GM23338 (cell line): ENCODE data around the gene ADCY3. TPM values are rescaled to one million over a fixed set of nuclear protein-coding genes. Genes with fewer than 3 reads are reported as not detected.

Experiments
- ATAC-seq: fragments of 200-7000 bp; cut with Tn5 transposase; 3 replicates; pipeline ENCODE4 v1.9.1; 2020
- DNase-seq: peaks from one replicate; pipeline ENCODE4 v3.0.0-alpha.2; 2015; ENCODE audit warnings: low spot score
- H2AFZ ChIP-seq: fragments of 200-600 bp; sonication (generic); 2 replicates; pipeline ENCODE4 v1.8.0; 2016; ENCODE audit warnings: antibody characterized with exemption, mild to moderate bottlenecking, moderate library complexity
- H3F3A ChIP-seq: fragments of 200-600 bp; sonication (generic); replicated peaks from 2 replicates; pipeline ENCODE4 v1.8.0; 2017; ENCODE audit warnings: antibody characterized with exemption, mixed run types, low read depth
- H3K27ac ChIP-seq: fragments of 200-600 bp; sonication (generic); 2 replicates; pipeline ENCODE4 v1.6.1; 2016; ENCODE audit warnings: low read depth
- H3K27me3 ChIP-seq: fragments of 200-600 bp; sonication (generic); 2 replicates; pipeline ENCODE4 v1.8.0; 2016; ENCODE audit warnings: mild to moderate bottlenecking, mixed run types, moderate library complexity; ENCODE audit not compliant: insufficient read depth
- H3K36me3 ChIP-seq: fragments of 200-600 bp; sonication (generic); 2 replicates; pipeline ENCODE4 v1.8.0; 2016; ENCODE audit warnings: mild to moderate bottlenecking; ENCODE audit not compliant: insufficient read depth
- H3K4me1 ChIP-seq: fragments of 200-600 bp; sonication (generic); 2 replicates; pipeline ENCODE4 v1.8.0; 2016; ENCODE audit warnings: mild to moderate bottlenecking, moderate library complexity; ENCODE audit not compliant: insufficient read depth
- H3K4me2 ChIP-seq: fragments of 200-600 bp; sonication (generic); 2 replicates; pipeline ENCODE4 v1.7.1; 2017; ENCODE audit warnings: mixed run types
- H3K4me3 ChIP-seq: fragments of 200-600 bp; sonication (generic); 2 replicates; pipeline ENCODE4 v1.6.1; 2016; ENCODE audit warnings: mixed run types
- H3K79me2 ChIP-seq: fragments of 200-600 bp; sonication (generic); replicated peaks from 2 replicates; pipeline ENCODE4 v1.8.0; 2017; ENCODE audit warnings: mild to moderate bottlenecking; ENCODE audit not compliant: insufficient read depth
- H3K9me2 ChIP-seq: fragments of 200-600 bp; sonication (generic); 2 replicates; pipeline ENCODE4 v1.8.0; 2017; ENCODE audit not compliant: insufficient read depth
- H4K20me1 ChIP-seq: fragments of 200-600 bp; sonication (generic); replicated peaks from 2 replicates; pipeline ENCODE4 v1.8.0; 2017; ENCODE audit warnings: mild to moderate bottlenecking; ENCODE audit not compliant: insufficient read depth
- H3K27ac Mint-ChIP-seq: 2 replicates; pipeline ENCODE4 v1.8.0; 2020; ENCODE audit warnings: inconsistent platforms, mild to moderate bottlenecking, moderate library complexity, mixed read lengths
- H3K27me3 Mint-ChIP-seq: 3 replicates; pipeline ENCODE4 v1.8.0; 2022; ENCODE audit warnings: low read depth, mild to moderate bottlenecking, moderate library complexity, mixed read lengths, inconsistent platforms; ENCODE audit not compliant: insufficient read depth, poor library complexity
- H3K36me3 Mint-ChIP-seq: 3 replicates; pipeline ENCODE4 v1.8.0; 2021; ENCODE audit warnings: low read depth, mild to moderate bottlenecking, inconsistent platforms, moderate library complexity, mixed read lengths
- H3K4me1 Mint-ChIP-seq: 3 replicates; pipeline ENCODE4 v1.8.0; 2020; ENCODE audit warnings: mild to moderate bottlenecking, inconsistent platforms, mixed read lengths
- H3K4me3 Mint-ChIP-seq: 3 replicates; pipeline ENCODE4 v1.8.0; 2021; ENCODE audit warnings: moderate library complexity, mild to moderate bottlenecking, inconsistent platforms, mixed read lengths
- H3K9me3 Mint-ChIP-seq: 3 replicates; pipeline ENCODE4 v1.8.0; 2020; ENCODE audit warnings: moderate library complexity, mild to moderate bottlenecking, inconsistent platforms, mixed read lengths
- CREB1 ChIP-seq: fragments of 250-450 bp; sonication (Bioruptor Pico); IDR thresholded peaks from 2 replicates; pipeline ENCODE4 v1.5.0; 2020; ENCODE audit warnings: low read depth, mild to moderate bottlenecking, moderate library complexity
- CTCF ChIP-seq, 2 experiments: fragments of 200-600 bp in 1 of 2; sonication (generic) in 1 of 2; conservative IDR thresholded peaks; 2 replicates each; pipeline versions ENCODE4 v1.5.1 to v1.6.1; 2016 to 2017; ENCODE audit warnings: antibody characterized with exemption in 2 of 2, low read depth in 2 of 2, mild to moderate bottlenecking in 2 of 2, moderate library complexity in 1 of 2
- EZH2 ChIP-seq: fragments of 200-600 bp; sonication (generic); IDR thresholded peaks from one replicate; pipeline ENCODE4 v1.8.0; 2017; ENCODE audit warnings: antibody characterized with exemption, mild to moderate bottlenecking, low read depth; ENCODE audit not compliant: unreplicated experiment
- EZH2phosphoT487 ChIP-seq: fragments of 200-600 bp; sonication (generic); IDR thresholded peaks from one replicate; pipeline ENCODE4 v1.8.1; 2018; ENCODE audit warnings: antibody characterized with exemption; ENCODE audit not compliant: unreplicated experiment
- JUNB ChIP-seq: IDR thresholded peaks from one replicate; pipeline ENCODE4 v1.6.1; 2016; ENCODE audit warnings: antibody characterized with exemption; ENCODE audit not compliant: unreplicated experiment
- NANOG ChIP-seq: IDR thresholded peaks from 2 replicates; pipeline ENCODE4 v1.6.1; 2016; ENCODE audit warnings: antibody characterized with exemption, borderline replicate concordance
- POLR2AphosphoS5 ChIP-seq: IDR thresholded peaks from 2 replicates; pipeline ENCODE4 v1.6.1; 2016; ENCODE audit warnings: antibody characterized with exemption, low read depth
- REST ChIP-seq: IDR thresholded peaks from one replicate; pipeline ENCODE4 v1.6.1; 2018; ENCODE audit warnings: antibody characterized with exemption; ENCODE audit not compliant: unreplicated experiment
- STAT1 ChIP-seq: IDR thresholded peaks from one replicate; pipeline ENCODE4 v1.6.1; 2016; ENCODE audit warnings: antibody characterized with exemption; ENCODE audit not compliant: unreplicated experiment
- ZNF114 ChIP-seq: fragments of 250-450 bp; sonication (Bioruptor Pico); IDR thresholded peaks from 2 replicates; pipeline ENCODE4 v1.5.0; 2020; ENCODE audit warnings: mild to moderate bottlenecking, moderate library complexity
- ZNF331 ChIP-seq: fragments of 250-450 bp; sonication (Bioruptor Pico); IDR thresholded peaks from 2 replicates; pipeline ENCODE4 v1.5.0; 2020; ENCODE audit warnings: low read depth, mild to moderate bottlenecking, moderate library complexity
- polyA plus RNA-seq: library from polyadenylated mRNA; unstranded; fragments of >200 nt; fragmentation: Nextera tagmentation; extraction: Ambion mirVana; gene quantifications from 2 replicates; pipeline ENCODE4 v1.2.1, GENCODE V29; 2016
- total RNA-seq: library from RNA; depleted of rRNA; stranded (reverse); fragments of >200 nt; shearing (Covaris generic); gene quantifications from 2 replicates; pipeline ENCODE4 v1.2.3, GENCODE V29; 2014
- TF ChIP-seq, protein P1 (sequence below): IDR thresholded peaks from 2 replicates; pipeline ENCODE4 v1.6.1; 2016; ENCODE audit warnings: antibody characterized with exemption
- TF ChIP-seq, protein P2 (sequence below): fragments of 250-450 bp; sonication (Bioruptor Pico); IDR thresholded peaks from 2 replicates; pipeline ENCODE4 v1.5.0; 2020; ENCODE audit warnings: mild to moderate bottlenecking, moderate library complexity

Gene ADCY3
- total and polyA plus RNA-seq, 2 experiments from 2014 or later = 9.7 to 32.4 TPM

DNA sequence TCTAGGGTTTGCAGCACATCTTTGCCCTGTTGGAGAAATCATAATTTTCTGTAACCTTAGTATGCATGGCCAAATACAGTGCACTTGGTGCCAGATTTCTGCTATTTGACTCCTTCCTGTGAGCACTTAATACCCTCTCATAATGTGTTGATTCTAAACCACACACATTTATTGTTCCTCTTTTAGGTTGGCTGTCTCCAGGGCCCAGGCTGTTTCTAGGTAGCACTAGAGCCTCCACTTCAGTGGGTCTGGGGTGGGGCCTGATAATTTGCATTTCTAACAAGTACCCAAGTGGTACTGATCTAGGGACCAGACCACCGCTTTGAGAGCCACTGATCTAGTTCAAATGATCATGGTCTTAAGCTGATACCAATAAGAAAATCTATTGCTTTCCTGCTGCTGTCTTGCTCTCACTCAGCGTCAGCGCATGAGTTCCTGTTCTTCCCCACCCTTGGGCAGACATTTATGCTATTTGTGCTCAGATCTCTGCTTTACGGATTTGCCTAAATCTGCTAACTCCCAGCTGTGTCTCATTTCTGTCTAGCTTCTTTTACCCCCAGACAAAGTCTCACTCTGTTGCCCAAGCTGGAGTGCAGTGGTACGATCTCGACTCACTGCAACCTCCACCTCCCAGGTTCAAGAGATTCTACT lies 134.2 kb downstream of the ADCY3 start:
- H3K36me3 Mint-ChIP-seq = peaks cover 10% of the 10 kb centered on the region; the same call in 2 of the 3 replicates
- Histone ChIP-seq H3K4me3 (no peak overlapping the region), H3K36me3 (no peaks in the 10 kb centered on the region), H3K79me2 (no peaks in the 10 kb centered on the region), H2AFZ (peak overlapping the region; percentile 38; the same call in 1 of the 2 replicates), H3K27me3 (no peaks in the 10 kb centered on the region), H3K4me2 (no peak overlapping the region), H3K4me1 (peaks cover 8% of the 10 kb centered on the region), H3F3A (no peaks in the 10 kb centered on the region), H3K27ac (no peak overlapping the region), H3K9me2 (no peaks in the 10 kb centered on the region), H4K20me1 (no peaks in the 10 kb centered on the region)
- H3K4me1 Mint-ChIP-seq = peaks cover 13% of the 10 kb centered on the region
- no peaks in the 10 kb centered on the region for H3K9me3 Mint-ChIP-seq
- peaks cover 6% of the 10 kb centered on the region for H3K27me3 Mint-ChIP-seq
- H3K27ac Mint-ChIP-seq = no peak overlapping the region
- TF ChIP-seq STAT1 (no peak), REST (no peak), POLR2AphosphoS5 (no peak), JUNB (no peak), NANOG (no peak), CTCF (conservative IDR thresholded peaks at IDR 0.05; ENCODE audit: low read depth in 2 of 2) (no peak), EZH2phosphoT487 (no peak), EZH2 (no peak), ZNF331 (CRISPR knock-in tag) (no peak), ZNF114 (CRISPR knock-in tag) (no peak), CREB1 (CRISPR knock-in tag) (no peak)
- TF ChIP-seq, protein P1, sequence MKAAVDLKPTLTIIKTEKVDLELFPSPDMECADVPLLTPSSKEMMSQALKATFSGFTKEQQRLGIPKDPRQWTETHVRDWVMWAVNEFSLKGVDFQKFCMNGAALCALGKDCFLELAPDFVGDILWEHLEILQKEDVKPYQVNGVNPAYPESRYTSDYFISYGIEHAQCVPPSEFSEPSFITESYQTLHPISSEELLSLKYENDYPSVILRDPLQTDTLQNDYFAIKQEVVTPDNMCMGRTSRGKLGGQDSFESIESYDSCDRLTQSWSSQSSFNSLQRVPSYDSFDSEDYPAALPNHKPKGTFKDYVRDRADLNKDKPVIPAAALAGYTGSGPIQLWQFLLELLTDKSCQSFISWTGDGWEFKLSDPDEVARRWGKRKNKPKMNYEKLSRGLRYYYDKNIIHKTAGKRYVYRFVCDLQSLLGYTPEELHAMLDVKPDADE = no peak
- TF ChIP-seq, protein P2, sequence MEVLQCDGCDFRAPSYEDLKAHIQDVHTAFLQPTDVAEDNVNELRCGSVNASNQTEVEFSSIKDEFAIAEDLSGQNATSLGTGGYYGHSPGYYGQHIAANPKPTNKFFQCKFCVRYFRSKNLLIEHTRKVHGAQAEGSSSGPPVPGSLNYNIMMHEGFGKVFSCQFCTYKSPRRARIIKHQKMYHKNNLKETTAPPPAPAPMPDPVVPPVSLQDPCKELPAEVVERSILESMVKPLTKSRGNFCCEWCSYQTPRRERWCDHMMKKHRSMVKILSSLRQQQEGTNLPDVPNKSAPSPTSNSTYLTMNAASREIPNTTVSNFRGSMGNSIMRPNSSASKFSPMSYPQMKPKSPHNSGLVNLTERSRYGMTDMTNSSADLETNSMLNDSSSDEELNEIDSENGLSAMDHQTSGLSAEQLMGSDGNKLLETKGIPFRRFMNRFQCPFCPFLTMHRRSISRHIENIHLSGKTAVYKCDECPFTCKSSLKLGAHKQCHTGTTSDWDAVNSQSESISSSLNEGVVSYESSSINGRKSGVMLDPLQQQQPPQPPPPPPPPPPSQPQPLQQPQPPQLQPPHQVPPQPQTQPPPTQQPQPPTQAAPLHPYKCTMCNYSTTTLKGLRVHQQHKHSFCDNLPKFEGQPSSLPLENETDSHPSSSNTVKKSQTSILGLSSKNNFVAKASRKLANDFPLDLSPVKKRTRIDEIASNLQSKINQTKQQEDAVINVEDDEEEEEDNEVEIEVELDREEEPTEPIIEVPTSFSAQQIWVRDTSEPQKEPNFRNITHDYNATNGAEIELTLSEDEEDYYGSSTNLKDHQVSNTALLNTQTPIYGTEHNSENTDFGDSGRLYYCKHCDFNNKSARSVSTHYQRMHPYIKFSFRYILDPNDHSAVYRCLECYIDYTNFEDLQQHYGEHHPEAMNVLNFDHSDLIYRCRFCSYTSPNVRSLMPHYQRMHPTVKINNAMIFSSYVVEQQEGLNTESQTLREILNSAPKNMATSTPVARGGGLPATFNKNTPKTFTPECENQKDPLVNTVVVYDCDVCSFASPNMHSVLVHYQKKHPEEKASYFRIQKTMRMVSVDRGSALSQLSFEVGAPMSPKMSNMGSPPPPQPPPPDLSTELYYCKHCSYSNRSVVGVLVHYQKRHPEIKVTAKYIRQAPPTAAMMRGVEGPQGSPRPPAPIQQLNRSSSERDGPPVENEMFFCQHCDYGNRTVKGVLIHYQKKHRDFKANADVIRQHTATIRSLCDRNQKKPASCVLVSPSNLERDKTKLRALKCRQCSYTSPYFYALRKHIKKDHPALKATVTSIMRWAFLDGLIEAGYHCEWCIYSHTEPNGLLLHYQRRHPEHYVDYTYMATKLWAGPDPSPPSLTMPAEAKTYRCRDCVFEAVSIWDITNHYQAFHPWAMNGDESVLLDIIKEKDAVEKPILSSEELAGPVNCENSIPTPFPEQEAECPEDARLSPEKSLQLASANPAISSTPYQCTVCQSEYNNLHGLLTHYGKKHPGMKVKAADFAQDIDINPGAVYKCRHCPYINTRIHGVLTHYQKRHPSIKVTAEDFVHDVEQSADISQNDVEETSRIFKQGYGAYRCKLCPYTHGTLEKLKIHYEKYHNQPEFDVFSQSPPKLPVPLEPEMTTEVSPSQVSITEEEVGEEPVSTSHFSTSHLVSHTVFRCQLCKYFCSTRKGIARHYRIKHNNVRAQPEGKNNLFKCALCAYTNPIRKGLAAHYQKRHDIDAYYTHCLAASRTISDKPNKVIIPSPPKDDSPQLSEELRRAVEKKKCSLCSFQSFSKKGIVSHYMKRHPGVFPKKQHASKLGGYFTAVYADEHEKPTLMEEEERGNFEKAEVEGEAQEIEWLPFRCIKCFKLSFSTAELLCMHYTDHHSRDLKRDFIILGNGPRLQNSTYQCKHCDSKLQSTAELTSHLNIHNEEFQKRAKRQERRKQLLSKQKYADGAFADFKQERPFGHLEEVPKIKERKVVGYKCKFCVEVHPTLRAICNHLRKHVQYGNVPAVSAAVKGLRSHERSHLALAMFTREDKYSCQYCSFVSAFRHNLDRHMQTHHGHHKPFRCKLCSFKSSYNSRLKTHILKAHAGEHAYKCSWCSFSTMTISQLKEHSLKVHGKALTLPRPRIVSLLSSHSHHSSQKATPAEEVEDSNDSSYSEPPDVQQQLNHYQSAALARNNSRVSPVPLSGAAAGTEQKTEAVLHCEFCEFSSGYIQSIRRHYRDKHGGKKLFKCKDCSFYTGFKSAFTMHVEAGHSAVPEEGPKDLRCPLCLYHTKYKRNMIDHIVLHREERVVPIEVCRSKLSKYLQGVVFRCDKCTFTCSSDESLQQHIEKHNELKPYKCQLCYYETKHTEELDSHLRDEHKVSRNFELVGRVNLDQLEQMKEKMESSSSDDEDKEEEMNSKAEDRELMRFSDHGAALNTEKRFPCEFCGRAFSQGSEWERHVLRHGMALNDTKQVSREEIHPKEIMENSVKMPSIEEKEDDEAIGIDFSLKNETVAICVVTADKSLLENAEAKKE = no peak
- ATAC-seq (no peak), DNase-seq (no peak)
- H3K4me3 Mint-ChIP-seq = no peak overlapping the region
